ENCODE results near the gene TPRG1.

TPRG1 gene

GRCh38 chr3:189137416-189137815, 34.4 kb upstream of the TPRG1 start:
- no peaks in the 10 kb centered on the region for H3K9me3 ChIP-seq (ENCODE audit: insufficient read depth, low read length)
- TF ChIP-seq SUZ12 (IDR thresholded peaks at IDR 0.05; ENCODE audit: extremely low read depth, insufficient read depth, insufficient read length) (no peak), YY1 (IDR thresholded peaks at IDR 0.05; ENCODE audit: insufficient read depth, insufficient read length) (no peak), ZNF274 (IDR thresholded peaks at IDR 0.05; ENCODE audit: low read depth, low read length) (no peak)
- no peak overlapping the region for H3K4me3 ChIP-seq (ENCODE audit: insufficient read length, low read depth)
- H3K9ac ChIP-seq (ENCODE audit: insufficient read length, low read depth) = no peak overlapping the region
- no peaks in the 10 kb centered on the region for H3K36me3 ChIP-seq (ENCODE audit: insufficient read depth, insufficient read length, low read length)
- no peaks in the 10 kb centered on the region for H3K4me1 ChIP-seq (ENCODE audit: insufficient read depth, insufficient read length)
- H3K27me3 ChIP-seq (ENCODE audit: insufficient read depth, insufficient read length) = no peaks in the 10 kb centered on the region
- DNase-seq (ENCODE audit: low read depth, low spot score) = no peak

DNA sequence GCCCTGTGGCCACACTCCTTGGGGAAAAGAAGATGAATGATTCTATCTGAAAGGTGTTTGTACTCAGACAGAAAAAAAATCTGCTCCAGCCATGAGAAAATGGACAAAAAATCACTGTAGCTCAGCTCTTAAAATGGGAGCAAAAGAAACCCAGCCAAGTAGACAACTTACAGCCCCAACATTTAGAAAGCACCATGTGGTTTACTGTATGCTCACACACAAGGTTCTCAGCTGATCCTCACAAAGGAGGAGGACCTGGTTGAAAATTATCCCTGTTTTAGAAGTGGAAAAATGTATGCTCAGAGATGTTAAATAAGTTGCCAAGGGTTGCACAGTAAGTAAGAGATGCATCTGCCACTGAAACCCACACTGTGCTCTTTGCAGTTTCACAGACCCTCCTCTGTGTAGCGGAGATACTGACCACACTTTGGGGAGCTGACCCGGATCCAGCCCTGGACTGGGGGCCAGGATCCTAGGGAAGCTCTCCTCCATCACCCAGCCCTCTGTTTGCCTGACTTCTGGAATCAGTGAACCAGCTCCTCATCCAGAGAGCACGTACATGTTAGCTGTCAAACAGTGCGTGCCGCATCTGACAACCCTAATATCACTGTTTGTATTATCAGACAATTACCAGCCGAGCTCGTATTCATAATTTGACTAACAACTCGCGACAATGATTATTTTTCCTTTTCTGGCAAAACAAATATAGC, 32.7 kb upstream of the TPRG1 start:
- H3K36me3 ChIP-seq (ENCODE audit: insufficient read depth, insufficient read length, low read length) = no peaks in the 10 kb centered on the region
- TF ChIP-seq SUZ12 (IDR thresholded peaks at IDR 0.05; ENCODE audit: extremely low read depth, insufficient read depth, insufficient read length) (no peak), YY1 (IDR thresholded peaks at IDR 0.05; ENCODE audit: insufficient read depth, insufficient read length) (no peak), ZNF274 (IDR thresholded peaks at IDR 0.05; ENCODE audit: low read depth, low read length) (no peak)
- H3K27me3 ChIP-seq (ENCODE audit: insufficient read depth, insufficient read length) = no peaks in the 10 kb centered on the region
- no peak overlapping the region for H3K9ac ChIP-seq (ENCODE audit: insufficient read length, low read depth)
- no peak overlapping the region for H3K4me3 ChIP-seq (ENCODE audit: insufficient read length, low read depth)
- no peak for DNase-seq (ENCODE audit: low read depth, low spot score)
- no peaks in the 10 kb centered on the region for H3K9me3 ChIP-seq (ENCODE audit: insufficient read depth, low read length)
- no peaks in the 10 kb centered on the region for H3K4me1 ChIP-seq (ENCODE audit: insufficient read depth, insufficient read length)

DNA sequence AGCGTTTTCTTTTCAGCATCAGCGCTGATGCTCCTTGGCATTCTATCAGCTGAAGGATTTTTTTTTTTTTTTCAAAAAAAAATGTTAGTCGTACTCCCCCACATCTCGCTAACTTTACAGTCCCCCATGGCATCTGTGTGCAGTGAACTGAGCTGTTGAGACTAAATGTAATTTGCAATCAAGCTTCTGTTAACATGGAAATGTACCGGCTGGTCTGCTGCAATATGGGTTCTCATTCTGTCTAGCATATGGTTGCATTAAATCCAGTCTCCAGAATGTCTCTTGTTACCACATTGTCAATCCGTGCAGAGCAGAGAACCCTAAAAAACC, 32.2 kb upstream of the TPRG1 start:
- Histone ChIP-seq H3K4me1 (ENCODE audit: insufficient read depth, insufficient read length) (no peaks in the 10 kb centered on the region), H3K36me3 (ENCODE audit: insufficient read depth, insufficient read length, low read length) (no peaks in the 10 kb centered on the region), H3K27me3 (ENCODE audit: insufficient read depth, insufficient read length) (no peaks in the 10 kb centered on the region), H3K9ac (ENCODE audit: insufficient read length, low read depth) (no peak overlapping the region), H3K4me3 (ENCODE audit: insufficient read length, low read depth) (no peak overlapping the region), H3K9me3 (ENCODE audit: insufficient read depth, low read length) (no peaks in the 10 kb centered on the region)
- DNase-seq (ENCODE audit: low read depth, low spot score) = no peak
- TF ChIP-seq YY1 (IDR thresholded peaks at IDR 0.05; ENCODE audit: insufficient read depth, insufficient read length) (no peak), SUZ12 (IDR thresholded peaks at IDR 0.05; ENCODE audit: extremely low read depth, insufficient read depth, insufficient read length) (no peak), ZNF274 (IDR thresholded peaks at IDR 0.05; ENCODE audit: low read depth, low read length) (no peak)

DNA sequence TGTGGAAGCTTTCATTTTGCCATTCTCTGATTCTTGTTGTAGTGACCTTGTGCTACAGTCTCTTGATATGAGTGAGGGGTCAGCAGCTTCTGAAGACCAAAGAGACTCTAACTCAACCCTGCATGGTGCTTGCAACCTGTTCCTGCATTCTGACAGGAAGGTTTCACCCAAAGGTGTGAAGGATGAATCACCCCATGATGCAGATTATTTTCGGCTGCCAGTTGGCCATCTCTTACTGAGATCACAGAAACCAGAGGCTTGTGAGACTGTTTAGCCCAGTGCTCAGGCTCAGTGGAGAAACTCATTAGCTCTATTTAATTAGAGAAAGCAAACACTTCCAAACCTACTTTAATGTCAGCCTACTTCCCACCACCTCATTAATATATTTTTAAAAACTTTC, 29.2 kb upstream of the TPRG1 start:
- Histone ChIP-seq H3K9ac (ENCODE audit: insufficient read length, low read depth) (no peak overlapping the region), H3K36me3 (ENCODE audit: insufficient read depth, insufficient read length, low read length) (no peaks in the 10 kb centered on the region), H3K9me3 (ENCODE audit: insufficient read depth, low read length) (no peaks in the 10 kb centered on the region), H3K27me3 (ENCODE audit: insufficient read depth, insufficient read length) (no peaks in the 10 kb centered on the region), H3K4me1 (ENCODE audit: insufficient read depth, insufficient read length) (no peaks in the 10 kb centered on the region), H3K4me3 (ENCODE audit: insufficient read length, low read depth) (no peak overlapping the region)
- no peak for DNase-seq (ENCODE audit: low read depth, low spot score)
- TF ChIP-seq SUZ12 (IDR thresholded peaks at IDR 0.05; ENCODE audit: extremely low read depth, insufficient read depth, insufficient read length) (no peak), ZNF274 (IDR thresholded peaks at IDR 0.05; ENCODE audit: low read depth, low read length) (no peak), YY1 (IDR thresholded peaks at IDR 0.05; ENCODE audit: insufficient read depth, insufficient read length) (no peak)

- TF ChIP-seq SUZ12 (IDR thresholded peaks at IDR 0.05; ENCODE audit: extremely low read depth, insufficient read depth, insufficient read length) (no peak), YY1 (IDR thresholded peaks at IDR 0.05; ENCODE audit: insufficient read depth, insufficient read length) (no peak), ZNF274 (IDR thresholded peaks at IDR 0.05; ENCODE audit: low read depth, low read length) (no peak)
- Histone ChIP-seq H3K36me3 (ENCODE audit: insufficient read depth, insufficient read length, low read length) (no peaks in the 10 kb centered on the region), H3K9me3 (ENCODE audit: insufficient read depth, low read length) (no peaks in the 10 kb centered on the region), H3K4me3 (ENCODE audit: insufficient read length, low read depth) (no peak overlapping the region), H3K4me1 (ENCODE audit: insufficient read depth, insufficient read length) (no peaks in the 10 kb centered on the region), H3K9ac (ENCODE audit: insufficient read length, low read depth) (no peak overlapping the region), H3K27me3 (ENCODE audit: insufficient read depth, insufficient read length) (no peaks in the 10 kb centered on the region)
- no peak for DNase-seq (ENCODE audit: low read depth, low spot score)
Measured at GRCh38 chr3:189143321-189143720, 28.4 kb upstream of the TPRG1 start.

GRCh38 chr3:189143771-189144170, 28.0 kb upstream of the TPRG1 start:
- TF ChIP-seq SUZ12 (IDR thresholded peaks at IDR 0.05; ENCODE audit: extremely low read depth, insufficient read depth, insufficient read length) (no peak), YY1 (IDR thresholded peaks at IDR 0.05; ENCODE audit: insufficient read depth, insufficient read length) (no peak), ZNF274 (IDR thresholded peaks at IDR 0.05; ENCODE audit: low read depth, low read length) (no peak)
- no peak for DNase-seq (ENCODE audit: low read depth, low spot score)
- Histone ChIP-seq H3K36me3 (ENCODE audit: insufficient read depth, insufficient read length, low read length) (no peaks in the 10 kb centered on the region), H3K9me3 (ENCODE audit: insufficient read depth, low read length) (no peaks in the 10 kb centered on the region), H3K9ac (ENCODE audit: insufficient read length, low read depth) (no peak overlapping the region), H3K27me3 (ENCODE audit: insufficient read depth, insufficient read length) (no peaks in the 10 kb centered on the region), H3K4me1 (ENCODE audit: insufficient read depth, insufficient read length) (no peaks in the 10 kb centered on the region), H3K4me3 (ENCODE audit: insufficient read length, low read depth) (no peak overlapping the region)

DNA sequence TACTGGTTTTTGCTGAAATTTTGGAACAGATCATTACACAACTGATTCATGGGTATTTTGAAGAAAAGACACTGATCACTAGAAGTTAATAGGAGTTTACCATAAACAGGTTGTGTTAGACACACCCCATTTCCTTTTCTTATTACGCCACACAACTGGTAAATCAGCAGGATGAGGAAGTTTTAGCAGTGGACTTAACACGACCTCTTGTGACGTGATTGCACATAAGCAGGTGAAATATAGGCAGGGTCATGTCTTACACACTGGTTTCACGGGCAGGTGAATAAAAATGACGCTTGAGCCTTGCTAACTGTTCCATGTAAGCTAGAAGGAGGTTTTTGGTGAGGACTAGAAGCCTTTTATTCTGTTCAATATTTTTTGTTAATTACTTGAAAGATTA, 27.1 kb upstream of the TPRG1 start:
- H3K9ac ChIP-seq (ENCODE audit: insufficient read length, low read depth) = no peak overlapping the region
- DNase-seq (ENCODE audit: low read depth, low spot score) = no peak
- TF ChIP-seq YY1 (IDR thresholded peaks at IDR 0.05; ENCODE audit: insufficient read depth, insufficient read length) = no peak
- no peak for TF ChIP-seq ZNF274 (IDR thresholded peaks at IDR 0.05; ENCODE audit: low read depth, low read length)
- TF ChIP-seq SUZ12 (IDR thresholded peaks at IDR 0.05; ENCODE audit: extremely low read depth, insufficient read depth, insufficient read length) = no peak
- no peak overlapping the region for H3K4me3 ChIP-seq (ENCODE audit: insufficient read length, low read depth)
- no peaks in the 10 kb centered on the region for H3K36me3 ChIP-seq (ENCODE audit: insufficient read depth, insufficient read length, low read length)
- H3K27me3 ChIP-seq (ENCODE audit: insufficient read depth, insufficient read length) = no peaks in the 10 kb centered on the region
- no peaks in the 10 kb centered on the region for H3K9me3 ChIP-seq (ENCODE audit: insufficient read depth, low read length)
- H3K4me1 ChIP-seq (ENCODE audit: insufficient read depth, insufficient read length) = no peaks in the 10 kb centered on the region

Measured in NT2/D1 (cell line).